Gastroesophageal sphincter (tissue), 3 donors: ENCODE measurements around the gene C2CD2.

Experiments used
- EP300 ChIP-seq: sonication (generic); formaldehyde crosslinking; IDR thresholded peaks from one replicate; pipeline ENCODE4 v1.6.1; 2017; ENCODE audit warnings: antibody characterized with exemption, mild to moderate bottlenecking
- POLR2A ChIP-seq, 2 donors: fragments of 450-650 bp; IDR thresholded peaks; one replicate each; pipeline ENCODE4 v1.6.1; 2017; ENCODE audit warnings: antibody characterized with exemption in 2 of 2, mild to moderate bottlenecking in 2 of 2, moderate library complexity in 1 of 2
- POLR2AphosphoS5 ChIP-seq: sonication (generic); formaldehyde crosslinking; IDR thresholded peaks from one replicate; pipeline ENCODE4 v1.6.1; 2017; ENCODE audit warnings: antibody characterized with exemption
- TF ChIP-seq, protein P1 (sequence below), 4 experiments: fragments of 200-600 bp in 2 of 4; fragments of 450-650 bp in 2 of 4; sonication (generic) in 1 of 4; IDR thresholded peaks; one replicate each; pipeline ENCODE4 v1.5.1; 2017 to 2019; ENCODE audit warnings: antibody characterized with exemption in 4 of 4, mild to moderate bottlenecking in 2 of 4, moderate library complexity in 2 of 4

DNA sequence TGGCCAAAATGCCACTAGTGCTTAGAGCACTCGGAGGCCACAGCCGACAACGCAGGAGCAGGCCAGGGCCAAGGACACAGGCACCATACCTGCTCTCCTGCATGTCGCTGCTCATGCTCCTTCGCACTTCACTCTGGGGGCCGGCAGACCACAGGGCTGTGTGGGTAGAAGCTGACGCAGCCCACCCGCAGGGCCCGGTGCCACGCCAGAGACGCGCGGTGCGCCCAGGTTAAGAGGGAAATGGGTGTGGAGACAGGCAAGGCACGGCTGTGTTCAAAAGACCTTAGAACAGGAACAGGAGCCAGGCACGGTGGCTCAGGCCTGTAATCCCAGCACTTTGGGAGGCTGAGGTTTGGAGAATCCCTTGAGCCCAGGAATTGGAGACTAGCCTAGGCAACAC lies 61.1 kb downstream of the C2CD2 start:
- TF ChIP-seq, protein P1, sequence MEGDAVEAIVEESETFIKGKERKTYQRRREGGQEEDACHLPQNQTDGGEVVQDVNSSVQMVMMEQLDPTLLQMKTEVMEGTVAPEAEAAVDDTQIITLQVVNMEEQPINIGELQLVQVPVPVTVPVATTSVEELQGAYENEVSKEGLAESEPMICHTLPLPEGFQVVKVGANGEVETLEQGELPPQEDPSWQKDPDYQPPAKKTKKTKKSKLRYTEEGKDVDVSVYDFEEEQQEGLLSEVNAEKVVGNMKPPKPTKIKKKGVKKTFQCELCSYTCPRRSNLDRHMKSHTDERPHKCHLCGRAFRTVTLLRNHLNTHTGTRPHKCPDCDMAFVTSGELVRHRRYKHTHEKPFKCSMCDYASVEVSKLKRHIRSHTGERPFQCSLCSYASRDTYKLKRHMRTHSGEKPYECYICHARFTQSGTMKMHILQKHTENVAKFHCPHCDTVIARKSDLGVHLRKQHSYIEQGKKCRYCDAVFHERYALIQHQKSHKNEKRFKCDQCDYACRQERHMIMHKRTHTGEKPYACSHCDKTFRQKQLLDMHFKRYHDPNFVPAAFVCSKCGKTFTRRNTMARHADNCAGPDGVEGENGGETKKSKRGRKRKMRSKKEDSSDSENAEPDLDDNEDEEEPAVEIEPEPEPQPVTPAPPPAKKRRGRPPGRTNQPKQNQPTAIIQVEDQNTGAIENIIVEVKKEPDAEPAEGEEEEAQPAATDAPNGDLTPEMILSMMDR (IDR thresholded peaks at IDR 0.05), result no peak
- TF ChIP-seq POLR2A (IDR thresholded peaks at IDR 0.05) (no peak), POLR2AphosphoS5 (no peak), EP300 (no peak)
